Inflammatory macrophage (primary cell): ENCODE measurements around the gene USF1.

Experiments
- DNase-seq, 2 donors: peaks; one replicate each; pipeline ENCODE4 v3.0.0-alpha.2; 2020 to 2022
- total RNA-seq, 18 experiments: gene quantifications; one replicate each; lab custom pipeline; 2026; ENCODE audit warnings: mixed read lengths in 6 of 18, inconsistent platforms in 2 of 18; lab: John Stamatoyannopoulos, UW

Gene USF1, protein sequence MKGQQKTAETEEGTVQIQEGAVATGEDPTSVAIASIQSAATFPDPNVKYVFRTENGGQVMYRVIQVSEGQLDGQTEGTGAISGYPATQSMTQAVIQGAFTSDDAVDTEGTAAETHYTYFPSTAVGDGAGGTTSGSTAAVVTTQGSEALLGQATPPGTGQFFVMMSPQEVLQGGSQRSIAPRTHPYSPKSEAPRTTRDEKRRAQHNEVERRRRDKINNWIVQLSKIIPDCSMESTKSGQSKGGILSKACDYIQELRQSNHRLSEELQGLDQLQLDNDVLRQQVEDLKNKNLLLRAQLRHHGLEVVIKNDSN
- 32.4 to 96.9 (median 59.5) reads per million in 18 experiments for total RNA-seq

DNA sequence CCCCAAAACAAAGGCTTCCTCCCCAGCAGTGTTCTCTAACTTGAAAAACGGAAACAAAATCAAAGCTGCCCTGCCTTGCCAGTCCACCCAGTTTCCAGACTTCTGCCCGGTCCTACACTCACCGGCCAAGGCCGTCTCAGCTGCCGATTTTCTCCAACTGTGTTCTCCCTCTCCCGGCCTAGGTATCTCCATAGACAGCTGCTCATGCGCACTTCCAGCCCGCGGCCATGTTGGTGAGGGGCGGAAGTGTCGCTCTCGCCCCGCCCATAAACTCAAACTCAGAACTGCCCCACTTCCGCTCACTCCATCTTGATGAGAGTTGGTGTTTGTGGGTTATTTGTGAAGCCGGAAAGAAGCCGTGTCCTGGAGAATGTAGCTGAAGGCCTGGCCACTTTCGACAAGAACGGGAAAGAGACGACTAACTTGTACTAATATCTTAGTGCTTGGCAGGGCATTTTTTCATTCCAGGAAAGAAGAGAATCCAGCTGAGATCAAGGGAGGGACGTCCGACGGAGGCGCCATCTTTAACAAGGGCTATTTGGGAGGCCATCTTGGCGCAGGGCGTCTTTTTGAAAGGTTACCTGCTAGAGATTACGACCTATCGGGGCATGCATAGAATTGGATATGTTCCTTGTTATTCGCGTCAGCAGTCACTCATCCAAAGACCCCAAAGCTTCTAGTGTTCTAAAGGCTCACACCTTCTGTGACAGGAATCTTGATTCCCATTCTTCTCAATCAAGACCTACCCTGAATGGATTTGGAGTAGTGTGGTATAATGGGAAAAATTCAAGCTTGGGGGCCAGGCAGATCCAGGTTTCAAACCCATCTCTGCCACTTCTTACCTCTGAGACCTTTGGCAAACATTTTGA lies at the start of gene USF1:
USF1 (minus strand) TSS at position 242 of the 869 bp plus-strand sequence. CDS start 2,702 bp downstream, outside the sequence.
- peak; percentile 96 to 97 for DNase-seq

- DNase-seq = no peak
These were observed 49.5 kb upstream of the USF1 start for GRCh38 chr1:161095230-161095629.

DNA sequence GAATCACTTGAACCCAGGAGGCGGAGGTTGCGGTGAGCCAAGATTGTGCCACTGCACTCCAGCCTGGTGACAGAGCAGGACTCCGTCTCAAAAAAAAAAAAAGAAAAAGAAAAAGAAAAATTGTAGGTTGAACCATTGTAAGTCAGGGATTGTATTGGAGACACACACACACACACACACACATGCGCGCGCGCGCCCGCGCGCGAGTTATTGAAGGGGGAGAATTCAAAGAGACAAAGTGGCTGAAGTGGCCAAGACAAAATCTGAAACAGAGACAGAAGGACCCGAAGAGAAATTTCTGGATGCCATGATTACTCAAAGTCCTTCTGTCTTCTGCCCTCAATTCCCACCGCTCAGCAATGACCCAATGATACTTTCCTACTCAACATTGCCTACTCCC lies 48.7 kb upstream of the USF1 start:
- no peak for DNase-seq

DNA sequence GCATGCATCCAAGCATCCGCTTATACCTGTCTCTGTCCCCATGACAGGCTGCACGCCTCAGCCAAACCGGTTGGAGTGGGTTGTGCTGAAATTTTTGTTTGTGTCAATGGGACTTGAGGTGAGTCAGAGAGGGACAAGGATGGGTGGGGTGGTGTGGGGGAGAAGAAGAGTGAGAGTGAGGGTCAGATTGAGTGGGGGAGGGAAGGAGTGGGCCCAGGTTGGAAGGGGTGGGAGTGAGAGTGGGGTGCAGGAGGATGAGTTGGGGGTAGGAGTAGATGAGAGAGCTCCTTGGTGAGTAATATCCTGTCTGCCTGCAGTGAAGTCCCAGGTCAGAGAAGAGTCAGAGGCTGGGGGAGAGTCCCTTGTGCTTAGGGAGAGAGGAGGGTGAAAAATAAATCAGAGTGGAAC lies 46.8 kb upstream of the USF1 start:
- peak in 1 of 2 donors; percentile 38 for DNase-seq

- DNase-seq = no peak
These were observed 46.2 kb upstream of the USF1 start for GRCh38 chr1:161091796-161092507.

GRCh38 chr1:161091093-161091492 lies 45.3 kb upstream of the USF1 start:
- no peak for DNase-seq

DNA sequence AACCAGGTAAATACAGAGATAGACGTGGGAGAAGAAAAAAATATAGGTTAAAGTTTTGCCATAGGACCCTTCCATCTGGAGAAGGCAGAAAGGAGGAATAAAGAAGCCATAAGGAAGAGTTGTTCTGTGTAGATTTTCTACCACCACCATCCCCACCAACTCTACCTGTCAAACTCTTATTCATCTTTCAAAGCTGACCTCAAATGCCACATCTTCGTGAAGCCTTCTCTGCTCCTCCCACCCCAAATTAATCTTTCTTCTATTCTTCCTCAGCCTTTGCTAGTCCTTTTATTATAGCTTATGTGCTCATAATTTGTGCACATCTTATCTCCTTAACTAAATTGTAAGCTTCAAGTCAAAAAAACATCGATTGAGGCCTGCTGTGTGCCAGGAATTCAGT lies 44.8 kb upstream of the USF1 start:
- no peak for DNase-seq

DNA sequence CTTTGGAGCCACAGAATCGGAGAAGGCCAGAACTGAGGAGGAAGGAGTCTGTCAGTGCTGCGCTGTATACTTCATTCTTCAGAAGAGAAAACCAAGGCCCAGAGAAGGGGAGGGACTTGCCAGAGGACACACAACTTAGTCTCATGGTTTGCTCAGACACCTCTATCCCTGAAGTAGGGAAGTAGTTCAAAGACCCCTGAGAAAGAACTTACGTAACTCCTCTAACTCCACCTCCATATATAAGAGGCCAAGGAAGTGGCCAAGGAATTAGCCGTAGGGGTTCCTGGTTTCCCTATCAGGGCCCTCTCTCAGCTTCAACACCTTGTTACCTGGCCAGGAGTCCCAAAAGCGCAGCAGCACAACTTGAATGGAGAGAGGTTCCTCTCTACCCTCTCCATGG lies 44.2 kb upstream of the USF1 start:
- no peak for DNase-seq

GRCh38 chr1:161089251-161089924 lies 43.6 kb upstream of the USF1 start, which contains the start of gene NECTIN4:
Gene NECTIN4 (minus strand): TSS chr1:161089558. CDS start chr1:161089296, 262 bp downstream.
- DNase-seq = peak; percentile 32 to 73

DNA sequence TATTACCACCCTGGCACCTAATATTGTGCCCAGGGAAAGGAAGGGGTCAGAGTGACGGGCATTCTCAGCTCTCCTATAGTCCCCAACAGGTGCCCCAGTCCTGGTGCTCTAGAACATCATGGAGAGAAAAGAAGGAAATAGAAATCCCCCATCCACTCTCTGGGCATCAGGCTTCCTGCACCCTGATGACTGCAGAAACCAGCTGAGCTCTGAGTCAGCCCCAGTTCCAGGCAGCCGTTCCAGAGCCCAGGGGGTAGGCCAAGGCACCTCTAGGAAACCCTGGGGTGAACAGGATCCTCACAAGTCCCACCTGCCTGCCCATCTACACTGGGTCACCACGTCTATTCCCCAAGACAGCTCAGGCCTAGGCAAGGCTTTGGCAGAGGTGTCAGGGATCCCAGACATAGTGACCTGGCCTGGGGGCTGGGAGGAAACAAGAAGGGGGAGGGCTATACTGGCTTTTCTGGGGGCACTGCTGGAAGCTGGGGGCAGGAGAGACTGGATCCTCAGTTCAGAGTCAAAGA lies 42.9 kb upstream of the USF1 start:
- DNase-seq = peak; percentile 59 to 85

DNA sequence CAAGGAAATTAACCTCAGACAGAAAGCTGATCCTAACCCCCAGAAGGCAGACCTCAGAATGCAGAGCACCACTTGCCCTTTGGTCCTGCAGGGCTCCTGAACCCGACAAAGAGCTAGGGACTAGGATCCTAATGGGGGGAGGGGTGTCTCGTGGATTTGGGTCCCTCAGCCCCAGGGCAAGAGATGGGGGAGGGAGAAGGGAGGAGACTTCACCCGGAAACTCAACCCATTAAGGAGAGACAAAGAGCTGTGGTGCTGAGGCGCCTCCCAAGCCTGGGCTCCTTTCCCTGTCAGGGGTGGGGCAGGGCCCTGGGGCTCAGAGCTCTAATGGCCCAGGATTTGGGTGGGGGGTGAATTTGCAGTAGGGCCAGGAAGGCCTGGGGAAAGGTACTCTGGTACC lies 40.7 kb upstream of the USF1 start:
- no peak for DNase-seq

DNA sequence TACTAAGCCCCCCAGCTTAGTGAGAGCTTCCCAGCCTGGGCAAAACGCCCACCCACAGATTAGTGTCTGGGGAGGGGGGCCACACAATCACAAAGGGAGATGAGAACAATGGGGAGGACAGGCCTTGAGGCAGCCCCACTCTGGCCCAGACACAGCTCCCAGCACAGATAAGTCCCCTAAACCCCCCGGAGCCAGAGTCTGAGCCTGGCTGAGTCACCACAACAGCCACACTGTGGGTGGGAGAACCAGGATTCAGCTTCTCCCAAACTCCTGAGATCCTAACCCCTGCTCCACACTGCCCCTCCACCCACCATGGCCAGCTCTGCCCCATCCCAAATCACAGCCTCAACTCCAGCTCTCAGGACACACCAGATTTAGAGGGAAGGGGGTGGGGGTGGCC lies 39.4 kb upstream of the USF1 start:
- DNase-seq = no peak

- no peak for DNase-seq
These were observed 38.8 kb upstream of the USF1 start for GRCh38 chr1:161084597-161084988.

GRCh38 chr1:161083748-161084596 lies 38.2 kb upstream of the USF1 start:
- peak; percentile 27 to 61 for DNase-seq

GRCh38 chr1:161082996-161083747 lies 37.4 kb upstream of the USF1 start:
- DNase-seq = peak; percentile 97 to 99

DNA sequence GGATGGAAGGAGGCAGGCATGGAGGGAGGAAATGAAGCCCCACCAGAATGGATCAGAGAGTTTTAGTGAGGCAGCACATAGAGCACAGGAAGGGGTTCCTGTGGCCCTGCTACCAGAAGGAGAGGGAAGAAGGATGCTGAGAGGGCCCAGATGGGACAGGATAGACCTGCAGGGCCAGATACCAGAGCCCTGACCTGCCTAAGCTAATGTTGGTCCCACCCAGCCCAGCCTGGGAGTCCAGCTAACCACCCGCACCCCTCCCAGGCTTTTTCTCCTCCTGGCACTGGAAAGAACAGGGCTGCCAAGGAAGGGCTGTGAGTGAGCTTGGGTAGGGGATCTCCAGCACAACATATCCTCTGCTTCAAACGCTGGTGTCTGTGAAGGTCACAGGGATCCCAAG lies 36.7 kb upstream of the USF1 start:
- no peak for DNase-seq

DNA sequence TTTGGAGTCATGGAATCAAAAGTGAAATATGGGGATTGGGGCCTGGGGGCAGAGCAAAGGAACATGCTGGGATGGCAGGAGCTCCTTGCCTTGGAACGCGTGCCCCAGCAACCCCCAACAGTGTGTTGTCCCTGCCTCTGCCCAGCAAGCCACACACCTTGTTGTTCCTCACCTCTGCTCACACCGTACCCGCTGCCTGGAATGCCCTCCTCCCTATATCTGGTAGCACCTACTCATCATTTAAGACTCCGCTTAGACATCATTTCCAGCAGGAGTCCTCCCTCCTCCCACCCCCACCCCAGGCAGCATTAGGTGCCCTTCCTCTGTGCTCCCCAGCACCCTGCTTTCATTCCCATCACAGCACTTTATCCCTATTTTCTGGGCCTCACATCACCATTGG lies 35.7 kb upstream of the USF1 start:
- DNase-seq = no peak

DNA sequence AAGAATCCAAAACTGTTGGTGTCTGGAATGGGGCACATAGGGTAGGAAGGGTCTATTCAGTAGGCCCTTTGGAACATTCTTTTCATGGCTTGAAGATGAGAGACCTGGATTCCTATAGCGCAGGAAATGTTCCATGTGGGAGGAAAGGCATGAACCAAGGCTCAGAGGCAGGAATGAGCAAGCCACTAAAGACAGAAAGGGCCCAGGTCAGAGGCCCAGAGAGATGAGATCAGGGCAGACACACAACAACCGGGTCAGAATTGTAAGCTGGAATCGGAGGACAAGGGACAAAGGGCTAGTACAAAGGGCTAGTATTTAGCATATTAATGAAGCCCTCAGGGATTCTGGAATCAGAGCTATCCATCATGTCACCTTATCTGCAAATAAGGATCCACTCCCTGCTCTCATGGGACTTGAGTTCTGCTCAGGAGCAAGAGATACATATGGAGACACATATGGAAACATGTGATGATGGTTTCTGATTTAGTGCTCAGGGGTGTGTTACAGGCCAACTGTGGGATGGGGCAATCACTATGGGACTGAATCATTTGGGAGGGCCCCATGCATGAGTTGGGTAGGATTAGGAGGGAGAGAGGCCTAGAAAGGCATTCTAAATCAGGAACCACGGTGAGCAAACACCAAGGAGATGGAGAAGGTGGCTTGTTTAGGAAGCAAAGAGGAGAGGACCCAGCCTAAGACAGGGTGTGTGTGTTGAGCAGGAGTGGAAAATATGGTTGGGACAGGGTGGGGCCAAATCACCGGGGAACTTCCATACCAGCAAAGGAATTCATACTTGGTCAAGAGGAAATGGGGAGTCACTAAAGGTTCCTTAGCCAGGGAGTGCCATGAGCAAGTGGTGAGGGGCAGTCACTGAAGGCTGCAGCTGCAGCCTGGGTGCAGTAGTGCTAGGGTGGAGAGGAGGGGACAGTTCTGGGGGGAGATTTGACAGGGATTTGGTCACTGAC lies 34.9 kb upstream of the USF1 start:
- DNase-seq = peak in 1 of 2 donors; percentile 29
